GM15510 (cell line): ENCODE measurements around the gene SH2B2.

Experiments
- POLR2A ChIP-seq: IDR thresholded peaks from 3 replicates; pipeline ENCODE4 v1.6.1; 2011; ENCODE audit warnings: borderline replicate concordance; ENCODE audit not compliant: insufficient read length; ENCODE audit errors: extremely low read depth

The SH2B2 gene

DNA sequence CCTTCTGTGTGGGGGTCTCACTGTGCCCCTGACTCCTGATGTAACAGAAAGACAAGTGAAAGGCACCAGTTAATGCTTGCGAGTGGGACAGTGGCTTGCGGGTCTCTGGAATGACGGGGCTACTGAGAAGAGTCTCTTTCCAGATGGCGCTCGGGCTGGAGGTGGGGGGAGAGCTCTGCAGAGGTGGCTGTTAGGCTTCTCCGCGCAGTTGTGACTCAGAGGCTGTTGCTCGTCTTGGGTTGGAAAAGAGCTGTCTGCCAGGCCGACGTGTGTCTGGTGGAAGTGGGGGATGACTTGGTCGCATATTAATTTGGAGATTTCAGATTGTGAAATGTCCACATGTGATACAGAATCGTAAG is 27.9 kb upstream of the SH2B2 start:
- no peak for TF ChIP-seq POLR2A

DNA sequence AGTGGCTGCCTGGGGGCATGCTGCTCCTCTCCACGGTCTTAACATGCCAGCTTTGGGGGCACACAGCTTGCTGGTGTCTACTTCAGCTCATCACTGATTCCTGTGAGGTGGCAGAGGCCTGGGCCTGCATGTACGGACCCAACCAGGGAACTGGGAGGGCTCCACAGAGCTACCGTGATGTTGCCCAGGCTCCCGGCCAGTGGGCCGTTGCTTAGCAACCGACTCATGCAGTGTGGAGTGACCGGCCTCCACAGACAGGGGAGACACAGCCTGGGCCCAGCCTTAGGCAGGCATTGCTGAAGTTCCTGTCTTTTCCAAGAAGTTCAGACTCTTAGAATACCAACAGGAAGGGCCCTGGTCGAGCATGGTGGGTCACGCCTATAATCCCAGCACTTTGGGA is 25.8 kb upstream of the SH2B2 start:
- no peak for TF ChIP-seq POLR2A

GRCh38 chr7:102261451-102261850 is 25.2 kb upstream of the SH2B2 start:
- no peak for TF ChIP-seq POLR2A

DNA sequence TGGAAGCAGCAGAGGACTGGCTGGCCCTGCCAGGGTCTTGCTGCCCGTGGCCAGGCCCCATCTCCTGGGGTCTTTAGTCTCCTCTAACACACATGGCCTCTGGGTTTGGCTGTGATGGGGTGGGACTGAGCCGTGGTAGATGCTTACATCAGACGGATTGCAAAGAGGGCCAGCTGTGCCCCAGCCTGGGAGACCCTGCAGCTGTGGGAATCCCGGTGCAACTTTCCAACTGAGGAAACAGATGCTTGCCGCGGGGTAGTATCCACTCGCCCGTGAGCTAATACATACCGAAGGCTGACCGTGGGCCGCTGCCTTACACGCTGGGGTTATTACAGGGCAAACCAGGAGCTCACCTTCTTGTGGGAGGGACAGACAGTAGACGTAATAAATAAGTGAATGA is 24.1 kb upstream of the SH2B2 start:
- no peak for TF ChIP-seq POLR2A

DNA sequence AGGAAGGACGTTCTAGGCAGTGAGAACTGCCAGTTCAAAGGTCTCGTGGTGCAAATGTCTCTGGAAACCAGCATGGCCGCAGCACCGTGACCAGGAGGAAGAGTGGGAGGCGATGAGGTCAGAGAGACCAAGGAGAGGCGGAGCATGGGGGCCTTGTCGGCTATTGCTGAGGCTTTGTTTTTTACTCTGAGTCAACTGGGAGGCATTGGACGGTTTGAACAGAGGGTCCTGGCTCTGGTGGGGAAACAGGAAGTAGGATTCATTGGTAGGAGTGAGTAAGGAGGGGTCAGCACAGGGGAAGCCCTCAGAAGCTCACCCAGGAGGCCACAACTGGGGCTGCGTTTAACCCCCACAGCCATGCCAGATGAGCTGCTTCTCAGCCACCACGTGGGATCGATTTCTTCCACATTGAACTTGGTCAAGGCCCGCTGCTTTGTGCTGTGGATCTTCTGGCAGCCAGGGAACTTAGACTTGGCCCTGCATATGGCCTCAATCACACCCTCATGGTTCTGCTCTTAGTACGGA is 22.2 kb upstream of the SH2B2 start:
- no peak for TF ChIP-seq POLR2A

DNA sequence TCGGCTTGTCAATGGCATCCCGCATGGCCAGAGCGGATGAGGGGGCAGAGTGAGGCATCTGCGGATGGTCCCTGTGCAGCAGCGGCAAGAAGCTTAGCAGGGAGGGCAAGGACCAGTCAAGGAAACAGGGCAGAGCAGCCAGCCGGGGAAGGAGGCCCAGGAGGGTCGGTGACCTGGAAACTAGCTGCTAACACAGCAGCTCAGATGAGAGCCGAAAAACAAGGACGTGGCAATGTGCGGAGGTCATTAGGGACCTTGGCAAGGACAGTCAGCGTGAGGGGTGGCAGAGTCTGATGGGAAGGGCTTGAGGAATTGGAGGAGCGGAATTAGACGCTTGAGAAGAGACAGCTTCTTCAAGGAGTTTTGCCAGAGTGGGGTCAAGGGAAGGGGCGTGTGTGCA is 20.1 kb upstream of the SH2B2 start:
- no peak for TF ChIP-seq POLR2A

GRCh38 chr7:102268635-102269034 is 18.0 kb upstream of the SH2B2 start:
- TF ChIP-seq POLR2A = no peak

GRCh38 chr7:102270178-102270887 is 16.3 kb upstream of the SH2B2 start:
- no peak for TF ChIP-seq POLR2A

GRCh38 chr7:102271158-102271798 is 15.4 kb upstream of the SH2B2 start:
- no peak for TF ChIP-seq POLR2A

DNA sequence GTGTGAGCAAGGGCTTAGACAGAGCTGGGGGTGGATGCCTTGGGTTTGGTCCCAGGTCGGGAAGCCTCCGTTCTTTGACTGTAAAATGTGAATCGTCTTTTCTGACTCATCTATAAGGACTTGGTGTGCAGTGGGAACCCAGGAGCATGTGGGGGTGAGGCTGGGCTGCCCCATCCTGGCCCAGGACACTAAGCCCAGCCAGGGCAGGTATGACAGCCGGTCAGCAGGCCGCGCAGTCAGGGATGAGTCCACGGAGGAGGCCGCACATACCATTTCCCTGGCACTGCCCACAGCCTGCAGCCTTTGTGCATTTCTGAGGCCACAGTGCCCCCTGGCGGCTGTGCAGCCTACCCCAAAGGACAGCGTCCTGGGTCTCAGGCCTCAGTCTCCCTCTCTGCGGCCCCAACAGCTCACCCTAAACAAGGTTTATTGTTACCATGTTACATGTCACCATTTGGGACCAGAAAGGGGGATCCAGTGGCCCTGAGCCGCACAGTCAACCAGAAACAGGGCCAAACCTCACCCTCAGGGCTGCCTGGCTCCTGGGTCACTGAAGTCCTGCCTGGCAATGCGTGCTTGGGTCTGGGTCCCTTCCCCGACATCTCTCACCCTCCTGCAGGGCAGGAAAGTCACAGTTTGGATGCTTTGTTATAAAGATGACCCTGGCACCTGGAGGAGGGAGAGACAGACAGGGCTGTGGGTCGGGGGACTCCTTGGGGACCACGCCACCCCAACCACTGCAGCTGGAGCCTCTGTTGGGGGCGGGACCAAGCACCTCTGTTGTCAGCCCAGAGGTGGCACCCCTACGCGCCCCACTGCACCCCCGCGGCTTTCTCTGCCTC is 14.4 kb upstream of the SH2B2 start:
- no peak for TF ChIP-seq POLR2A

- TF ChIP-seq POLR2A = no peak
These were observed 13.5 kb upstream of the SH2B2 start for GRCh38 chr7:102272917-102273748.

DNA sequence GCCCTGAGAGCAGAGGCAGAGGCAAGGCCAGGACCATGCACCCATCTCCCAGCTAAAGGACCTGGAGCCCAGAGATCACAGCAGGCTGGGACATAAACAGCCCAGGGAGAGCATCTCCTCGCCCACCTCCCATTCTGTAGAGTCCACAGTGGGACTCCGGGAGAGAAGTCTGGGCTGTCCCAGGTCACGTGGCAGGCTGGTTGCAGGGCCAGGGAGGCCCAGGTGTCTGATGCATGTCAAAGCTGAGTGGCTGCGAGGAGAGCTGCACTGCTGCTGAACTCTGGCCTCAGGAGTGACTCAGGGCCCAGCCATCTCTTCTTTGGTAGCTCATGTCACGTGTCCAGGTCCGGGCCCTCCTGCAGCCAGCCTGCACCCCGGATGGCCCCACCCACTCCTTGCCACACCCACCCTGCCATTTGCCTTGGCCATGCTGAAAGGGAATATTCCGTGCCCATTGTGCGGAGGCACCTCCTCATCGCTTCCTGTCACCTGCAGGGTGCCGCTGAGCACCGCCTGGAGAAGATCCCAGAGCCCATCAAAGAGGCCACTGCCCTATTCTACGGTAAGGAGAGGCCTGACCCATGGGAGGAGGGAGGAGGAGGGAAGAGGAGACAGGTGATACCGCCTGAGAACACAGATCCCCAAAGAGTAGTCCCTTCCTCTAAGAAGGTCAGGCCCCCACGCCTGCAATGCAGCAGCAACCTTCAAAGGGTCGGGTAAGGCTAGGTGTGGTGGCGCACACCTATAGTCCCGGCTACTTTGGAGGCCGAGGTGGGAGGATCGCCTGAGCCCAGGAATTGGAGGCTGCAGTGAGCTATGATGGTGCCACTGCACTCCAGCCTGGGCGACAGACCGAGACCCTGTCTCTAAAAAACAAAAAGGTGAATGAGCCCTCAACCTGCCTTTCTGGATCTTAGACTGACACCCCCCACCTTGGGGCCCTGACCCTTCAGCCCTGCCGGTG is 12.6 kb upstream of the SH2B2 start:
- no peak for TF ChIP-seq POLR2A

DNA sequence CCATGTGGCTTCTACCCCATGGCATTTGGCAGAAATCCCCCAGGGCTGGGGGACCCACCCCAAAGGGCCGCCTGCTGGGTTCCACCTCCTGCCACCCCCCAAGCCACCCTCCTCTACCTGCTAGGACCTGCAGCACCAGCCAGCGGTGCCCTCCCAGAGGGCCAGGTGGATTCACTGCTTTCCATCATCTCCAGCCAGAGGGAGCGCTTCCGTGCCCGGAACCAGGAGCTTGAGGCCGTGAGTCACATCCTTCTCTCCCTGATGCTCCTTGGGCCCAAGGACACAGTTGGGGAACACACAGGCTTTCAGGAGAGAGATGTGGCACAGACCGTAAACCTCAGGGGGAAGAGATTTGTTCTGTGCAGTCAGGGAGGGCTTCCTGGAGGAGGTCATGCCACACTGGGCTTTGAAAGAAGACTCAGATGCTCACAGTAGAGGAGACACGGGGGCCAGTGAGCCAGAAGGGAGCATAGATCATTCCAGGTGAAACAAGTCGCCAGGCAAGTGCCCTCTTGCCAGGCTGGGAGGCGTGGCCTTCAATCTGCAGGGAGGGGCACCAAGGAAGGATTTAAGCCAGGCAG is 11.5 kb upstream of the SH2B2 start:
- TF ChIP-seq POLR2A = no peak
